Astrocyte of the spinal cord (primary cell): ENCODE results near the gene ADAMTS12.

Experiments
- DNase-seq: peaks from one replicate; pipeline ENCODE4 v3.0.0; 2011; ENCODE audit warnings: low read depth, low spot score
- H3K4me3 ChIP-seq: 2 replicates; pipeline ENCODE4 v1.5.1; 2011; ENCODE audit warnings: low read depth, mild to moderate bottlenecking, low read length, moderate library complexity
- in situ Hi-C: cut with HindIII; loops from 2 replicates; pipeline ENCODE4 v1.10.0; 2017; ENCODE audit warnings: low sequenced_read_pairs
- TF ChIP-seq, protein P1 (sequence below): IDR thresholded peaks from 2 replicates; pipeline ENCODE4 v1.5.1; 2012; ENCODE audit warnings: low read depth, mild to moderate bottlenecking, low read length, inconsistent platforms

Gene ADAMTS12

DNA sequence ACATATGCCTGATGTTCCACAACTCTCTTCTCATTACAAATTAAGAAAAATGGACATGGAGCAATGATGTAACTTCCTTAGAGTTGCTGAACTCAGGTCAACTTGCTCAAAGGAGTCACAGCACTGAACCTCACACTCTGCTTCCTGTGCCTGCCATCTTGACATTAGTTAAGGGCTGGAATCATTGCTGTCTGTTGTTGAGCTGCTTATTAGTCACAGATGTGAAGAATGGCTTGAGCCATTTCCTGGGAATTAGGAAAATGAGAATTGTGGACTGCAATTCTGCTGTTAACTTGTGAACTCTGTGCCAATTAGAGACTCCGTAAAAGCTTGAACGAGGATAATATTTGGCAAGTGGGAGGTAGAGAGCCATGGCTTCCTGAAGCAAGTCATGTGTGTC is 212.0 kb downstream of the ADAMTS12 start:
- in situ Hi-C loops: no loop called here
- TF ChIP-seq, protein P1, sequence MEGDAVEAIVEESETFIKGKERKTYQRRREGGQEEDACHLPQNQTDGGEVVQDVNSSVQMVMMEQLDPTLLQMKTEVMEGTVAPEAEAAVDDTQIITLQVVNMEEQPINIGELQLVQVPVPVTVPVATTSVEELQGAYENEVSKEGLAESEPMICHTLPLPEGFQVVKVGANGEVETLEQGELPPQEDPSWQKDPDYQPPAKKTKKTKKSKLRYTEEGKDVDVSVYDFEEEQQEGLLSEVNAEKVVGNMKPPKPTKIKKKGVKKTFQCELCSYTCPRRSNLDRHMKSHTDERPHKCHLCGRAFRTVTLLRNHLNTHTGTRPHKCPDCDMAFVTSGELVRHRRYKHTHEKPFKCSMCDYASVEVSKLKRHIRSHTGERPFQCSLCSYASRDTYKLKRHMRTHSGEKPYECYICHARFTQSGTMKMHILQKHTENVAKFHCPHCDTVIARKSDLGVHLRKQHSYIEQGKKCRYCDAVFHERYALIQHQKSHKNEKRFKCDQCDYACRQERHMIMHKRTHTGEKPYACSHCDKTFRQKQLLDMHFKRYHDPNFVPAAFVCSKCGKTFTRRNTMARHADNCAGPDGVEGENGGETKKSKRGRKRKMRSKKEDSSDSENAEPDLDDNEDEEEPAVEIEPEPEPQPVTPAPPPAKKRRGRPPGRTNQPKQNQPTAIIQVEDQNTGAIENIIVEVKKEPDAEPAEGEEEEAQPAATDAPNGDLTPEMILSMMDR: no peak
- H3K4me3 ChIP-seq: no peak overlapping the region
- peak; percentile 27 for DNase-seq

DNA sequence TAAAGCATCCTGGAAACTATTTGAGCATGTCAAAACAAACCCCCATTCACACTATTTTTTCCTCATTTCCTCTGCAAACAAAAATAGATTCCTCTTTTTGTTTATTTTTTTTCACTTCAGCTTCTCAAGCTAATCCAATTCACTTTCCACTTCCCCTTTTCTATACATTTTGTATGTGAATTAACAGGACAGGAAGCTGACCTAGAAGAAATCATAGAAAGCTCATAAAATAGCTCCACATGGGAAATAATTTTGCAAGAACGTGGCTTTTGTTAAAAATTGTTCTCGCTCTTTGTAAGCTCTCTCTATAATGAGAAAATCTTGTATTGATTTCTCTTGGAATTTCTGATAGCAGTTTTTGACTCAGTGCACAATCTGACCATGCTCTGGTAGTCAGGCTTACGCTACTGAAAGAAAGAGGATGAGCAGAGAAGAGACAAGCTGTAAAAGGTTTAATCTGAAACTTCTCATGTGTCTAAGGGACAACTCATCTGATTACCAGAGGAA is 215.8 kb downstream of the ADAMTS12 start:
- TF ChIP-seq, protein P1: no peak
- H3K4me3 ChIP-seq: no peak overlapping the region
- DNase-seq: no peak
- in situ Hi-C loops: no loop called here

DNA sequence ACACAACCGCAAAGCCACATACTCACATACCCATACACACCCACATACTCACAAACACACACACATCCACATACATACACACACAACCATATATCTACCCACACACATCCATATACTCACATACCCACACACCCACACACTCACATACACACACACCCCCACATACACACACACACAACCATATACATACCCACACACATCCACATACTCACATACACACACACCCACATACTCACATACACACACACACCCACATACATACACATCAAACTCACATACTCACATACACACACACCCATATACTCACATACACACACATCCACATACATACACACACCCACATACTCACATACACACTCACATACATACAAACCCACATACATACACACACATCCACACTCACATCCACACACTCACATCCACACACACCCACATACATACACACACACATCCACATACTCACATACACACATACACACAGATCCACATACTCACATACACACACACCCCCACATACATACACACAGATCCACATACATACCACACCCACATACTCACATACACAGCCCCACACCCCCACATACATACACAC is 220.0 kb downstream of the ADAMTS12 start:
- no peak for DNase-seq
- H3K4me3 ChIP-seq: no peak overlapping the region
- in situ Hi-C loops: no loop called here
- TF ChIP-seq, protein P1: no peak

DNA sequence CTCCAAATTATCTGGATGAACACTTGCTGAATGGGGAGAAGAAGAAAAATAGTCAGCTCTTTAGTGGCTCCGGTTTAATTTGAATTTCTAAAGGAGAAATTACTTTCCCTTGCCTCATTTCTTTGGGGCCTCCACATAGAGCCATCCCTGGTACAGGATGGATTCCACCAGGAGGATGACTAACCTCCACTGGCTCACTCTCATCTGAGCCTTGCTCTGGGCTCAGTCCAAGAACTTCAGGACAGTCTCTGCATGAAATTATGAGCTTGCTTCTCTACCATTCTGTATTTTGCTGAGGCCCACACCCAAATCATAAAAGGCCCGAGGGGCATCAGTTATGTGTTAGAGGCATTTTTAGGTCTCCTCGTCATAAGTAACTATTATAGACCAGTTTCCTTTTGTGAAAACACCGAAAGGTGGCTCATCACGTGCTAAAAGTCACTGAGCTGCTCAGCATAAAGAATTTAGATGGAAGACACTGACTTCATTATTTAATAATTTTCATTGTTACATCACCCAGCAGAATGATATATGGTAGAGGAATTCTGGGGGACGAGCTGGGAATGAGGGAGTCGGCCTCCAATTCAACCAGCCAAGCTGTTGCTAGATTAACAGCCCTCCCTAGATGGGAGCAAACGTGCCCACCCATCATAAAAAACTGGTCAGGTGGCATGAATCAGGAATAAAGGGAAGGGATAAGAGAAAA is 228.9 kb downstream of the ADAMTS12 start:
- peak; percentile 58 for DNase-seq
- H3K4me3 ChIP-seq: no peak overlapping the region
- TF ChIP-seq, protein P1: no peak

DNA sequence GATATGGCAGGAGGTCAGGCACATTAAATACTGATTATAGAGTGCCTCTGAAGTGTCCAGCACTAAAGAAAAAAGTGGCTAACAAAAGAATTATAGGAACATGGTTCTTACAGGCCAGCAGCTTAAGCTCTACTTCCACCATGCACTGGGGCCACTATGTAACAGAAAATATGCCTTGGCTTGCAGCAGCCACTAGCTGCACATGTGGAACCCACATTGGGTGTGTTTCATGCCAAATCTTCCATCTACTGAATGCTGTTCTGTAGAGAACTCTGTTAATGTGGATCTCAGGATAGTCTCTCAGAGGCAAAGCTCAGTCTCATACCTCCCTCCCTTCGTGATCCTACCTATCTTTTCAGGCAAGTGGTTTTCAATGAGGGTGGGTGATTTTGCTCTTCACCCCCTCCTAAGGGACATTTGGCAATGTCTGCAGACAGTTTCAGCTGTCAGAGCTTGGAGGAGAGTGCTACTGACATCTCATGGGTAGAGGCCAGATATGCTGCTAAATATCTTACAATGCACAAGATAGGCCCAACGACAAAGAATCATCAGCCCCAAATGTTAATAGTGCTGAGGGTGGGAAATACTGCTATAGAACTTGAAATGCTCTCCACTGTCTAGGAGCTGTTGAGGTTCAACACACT is 232.1 kb downstream of the ADAMTS12 start:
- in situ Hi-C loops: no loop called here
- H3K4me3 ChIP-seq: no peak overlapping the region
- TF ChIP-seq, protein P1: no peak
- no peak for DNase-seq

More for the DNA sequence above, 228.9 kb downstream of the ADAMTS12 start:
- in situ Hi-C loops: no loop called here

DNA sequence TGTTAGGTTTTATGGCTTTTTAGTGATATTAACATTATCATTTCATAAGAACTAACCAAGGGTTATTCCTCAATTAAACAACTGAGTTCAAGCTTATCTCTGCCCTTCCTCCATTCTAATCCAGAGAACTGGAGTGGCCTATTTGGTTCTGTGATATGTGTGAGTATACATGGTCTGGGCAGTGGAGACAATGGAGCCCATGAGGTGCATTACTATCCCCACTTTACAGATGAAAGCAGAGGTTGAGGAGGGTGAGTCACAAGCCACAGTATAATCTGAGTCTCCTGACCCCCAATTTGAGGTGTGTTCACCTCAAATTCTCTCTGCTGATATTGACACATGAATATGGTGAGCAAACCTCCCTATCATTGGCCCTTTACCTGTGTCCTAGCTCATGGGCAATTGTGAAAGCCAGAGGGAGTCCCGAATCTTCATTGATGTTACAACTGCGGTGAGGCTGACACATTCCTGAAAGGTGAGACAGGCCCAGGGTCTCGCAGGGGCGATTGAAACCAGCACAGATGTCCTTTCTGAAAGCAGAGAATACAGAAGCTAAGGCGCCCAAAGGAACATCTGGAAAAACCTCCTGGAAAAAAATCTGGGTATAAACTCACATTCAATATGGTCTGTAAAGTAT is 233.9 kb downstream of the ADAMTS12 start:
- H3K4me3 ChIP-seq: no peak overlapping the region
- no peak for DNase-seq
- TF ChIP-seq, protein P1: no peak
- in situ Hi-C loops: no loop called here
